Fibroblast of skin of right biceps (primary cell): ENCODE data around the gene PPEF2.
"Not testable (repeated sequence)": the region's sequence is repeated elsewhere in the genome, so short reads cannot be mapped to it uniquely, and the experiment has no call there.

ENCODE experiments used
- DNase-seq: peaks from one replicate; pipeline ENCODE4 v3.0.0-alpha.2; 2013

PPEF2 gene

GRCh38 chr4:75902352-75902751, at the start of gene PPEF2:
Gene PPEF2 (minus strand): TSS chr4:75902452. CDS start chr4:75896325, 6,127 bp downstream.
- no peak for DNase-seq

- DNase-seq, result no peak
Observed at GRCh38 chr4:75950213-75950815, 48.1 kb upstream of the PPEF2 start.

GRCh38 chr4:75948822-75949444, 46.7 kb upstream of the PPEF2 start:
- no peak for DNase-seq

GRCh38 chr4:75940692-75941253, 38.5 kb upstream of the PPEF2 start, which contains the start of gene NAAA:
Gene NAAA (minus strand): TSS chr4:75941013. CDS start chr4:75940949, 64 bp downstream.
- DNase-seq, result peak; percentile 55

- peak; percentile 57 for DNase-seq
Observed at GRCh38 chr4:75939890-75940691, 37.8 kb upstream of the PPEF2 start.

GRCh38 chr4:75935628-75936027, 33.4 kb upstream of the PPEF2 start:
- no peak for DNase-seq

- no peak for DNase-seq
Observed at GRCh38 chr4:75930152-75930551, 27.9 kb upstream of the PPEF2 start.

- not testable (repeated sequence) for DNase-seq
Observed at GRCh38 chr4:75924916-75925315, 22.7 kb upstream of the PPEF2 start.

GRCh38 chr4:75924309-75924827, 22.1 kb upstream of the PPEF2 start:
- no peak for DNase-seq

- DNase-seq, result no peak
Observed at GRCh38 chr4:75922588-75922987, 20.3 kb upstream of the PPEF2 start.

- DNase-seq, result no peak
Observed at GRCh38 chr4:75921910-75922309, 19.7 kb upstream of the PPEF2 start.

- DNase-seq, result no peak
Observed at GRCh38 chr4:75920327-75920726, 18.1 kb upstream of the PPEF2 start.

GRCh38 chr4:75919920-75920319, 17.7 kb upstream of the PPEF2 start:
- peak; percentile 4 for DNase-seq

GRCh38 chr4:75916091-75916661, 13.9 kb upstream of the PPEF2 start:
- DNase-seq, result peak; percentile 48

GRCh38 chr4:75912968-75913367, 10.7 kb upstream of the PPEF2 start:
- DNase-seq, result no peak

- not testable (repeated sequence) for DNase-seq
Observed at GRCh38 chr4:75910831-75911230, 8.6 kb upstream of the PPEF2 start.

GRCh38 chr4:75909405-75909804, 7.2 kb upstream of the PPEF2 start:
- no peak for DNase-seq

- DNase-seq, result no peak
Observed at GRCh38 chr4:75908555-75908954, 6.3 kb upstream of the PPEF2 start.

- DNase-seq, result no peak
Observed at GRCh38 chr4:75907966-75908365, 5.7 kb upstream of the PPEF2 start.

- no peak for DNase-seq
Observed at GRCh38 chr4:75904076-75904475, 1.8 kb upstream of the PPEF2 start.

- no peak for DNase-seq
Observed at GRCh38 chr4:75898536-75898935, 3.7 kb downstream of the PPEF2 start.

GRCh38 chr4:75895744-75896314, 6.4 kb downstream of the PPEF2 start:
- peak; percentile 18 for DNase-seq

- DNase-seq, result no peak
Observed at GRCh38 chr4:75892508-75892907, 9.7 kb downstream of the PPEF2 start.
